Right cardiac atrium (tissue), 5 donors: ENCODE measurements around the gene ANKRD6. TPM values are rescaled to one million over a fixed set of nuclear protein-coding genes. Genes with fewer than 3 reads are reported as not detected.

Experiments used
- ATAC-seq, 2 donors: fragments of 200-7000 bp; cut with Tn5 transposase; one replicate each; pipeline versions ENCODE4 v1.8.0 to v1.9.1; 2020; ENCODE audit warnings: moderate library complexity in 2 of 2, mild to moderate bottlenecking in 1 of 2
- DNase-seq, 3 donors: peaks; one replicate each; pipeline ENCODE4 v3.0.0-alpha.2; 2020
- H3K27ac ChIP-seq: one replicate; pipeline ENCODE4 v1.5.1; 2013; ENCODE audit warnings: mild to moderate bottlenecking, low read length, control low read depth, moderate library complexity
- H3K27me3 ChIP-seq: one replicate; pipeline ENCODE4 v1.6.1; 2013; ENCODE audit not compliant: control insufficient read depth, insufficient read depth
- H3K4me1 ChIP-seq: one replicate; pipeline ENCODE4 v1.6.1; 2013; ENCODE audit warnings: low read length; ENCODE audit not compliant: control insufficient read depth, insufficient read depth
- H3K4me3 ChIP-seq: one replicate; pipeline ENCODE4 v1.5.1; 2013; ENCODE audit warnings: low read length, control low read depth
- H3K9me3 ChIP-seq: one replicate; pipeline ENCODE4 v1.6.1; 2013; ENCODE audit warnings: low read length; ENCODE audit not compliant: control insufficient read depth
- WGBS: extraction: QIAGEN DNeasy Blood & Tissue Kit; methylation state at CpG from one replicate; pipeline ENCODE4 v1.1.7; 2013; 5-methylcytosine and 5-hydroxymethylcytosine counted together
- intact Hi-C, 4 donors: fragments of 100-400 bp; cut with DNase I; formaldehyde crosslinking; loops; one replicate each; pipeline versions ENCODE4 v1.11.0 to v1.14.0; 2022 to 2023
- polyA plus RNA-seq: library from polyadenylated mRNA; stranded (reverse); fragments of 200-250 nt; gene quantifications from one replicate; pipeline ENCODE4 v1.2.3, GENCODE V29; 2013
- total RNA-seq, 4 donors: library from RNA; stranded (reverse); fragmentation: NEBNext Ultra II Directional; extraction: Animal tissue kit (Norgen Biotek cat#: 25700); gene quantifications; one replicate each; pipeline ENCODE4 v1.2.1, GENCODE V29; 2021
- donor health status: healthy with polysubstance abuse.
- donor health status: DM: no; HTN: yes; CAD: no.
- donor health status: DM: no; HTN: no; CAD: no.
- donor health status: DM: no; HTN: yes; CAD: no; lungs with severe emphysema.
- donor health status: DM: yes; HTN: yes; CAD: no.

ANKRD6 gene
- total and polyA plus RNA-seq, 5 donors, result 6.7 to 22.8 (median 19.8) TPM

DNA sequence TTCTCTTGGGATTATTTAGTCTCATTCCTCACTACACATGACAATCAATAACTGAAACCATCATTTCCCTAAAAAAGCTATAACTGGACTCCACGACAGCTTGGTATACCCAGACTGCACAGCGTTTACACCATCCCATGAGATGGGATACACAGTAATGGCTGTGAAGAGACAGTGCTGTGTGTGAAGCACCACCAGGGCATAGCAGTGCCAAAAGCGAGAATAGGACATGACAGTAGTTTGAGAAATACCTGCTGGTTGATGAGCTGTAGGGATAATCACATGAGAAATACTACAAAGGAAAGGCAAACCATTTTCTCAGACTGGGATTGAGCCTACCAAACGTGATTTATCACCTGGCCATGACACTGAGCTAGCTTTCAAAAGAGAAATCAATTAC lies 228.0 kb downstream of the ANKRD6 start:
- DNase-seq (no peak), ATAC-seq (peak in 1 of 2 donors; percentile 43)
- no peak overlapping the region for H3K27ac ChIP-seq
- no peaks in the 10 kb centered on the region for H3K9me3 ChIP-seq
- intact Hi-C loops, result no loop called here
- no peaks in the 10 kb centered on the region for H3K27me3 ChIP-seq
- H3K4me1 ChIP-seq, result no peaks in the 10 kb centered on the region
- WGBS, result 88% methylated on average over 4 of the region's 4 CpGs
- H3K4me3 ChIP-seq, result no peak overlapping the region

DNA sequence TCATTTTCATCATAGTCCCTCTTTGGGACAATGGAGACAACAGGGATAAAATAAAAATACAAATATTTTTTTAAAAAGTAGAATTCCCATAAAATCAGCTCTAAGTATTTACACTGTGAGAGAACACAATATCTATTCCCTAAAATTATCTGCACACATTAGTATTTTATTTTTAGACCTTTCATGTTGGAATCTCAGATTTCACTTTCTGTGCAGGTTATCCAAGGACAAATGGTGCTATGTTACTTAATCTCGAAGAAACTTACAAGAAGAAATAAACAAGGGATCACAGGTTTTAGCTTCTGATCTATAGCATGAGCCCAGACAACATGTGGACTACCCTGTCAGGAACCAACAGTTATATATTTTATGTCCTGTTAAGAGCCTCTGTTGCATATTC lies 228.6 kb downstream of the ANKRD6 start:
- ATAC-seq (no peak), DNase-seq (no peak)
- Histone ChIP-seq H3K4me1 (no peaks in the 10 kb centered on the region), H3K9me3 (no peaks in the 10 kb centered on the region), H3K4me3 (no peak overlapping the region), H3K27ac (no peak overlapping the region), H3K27me3 (no peaks in the 10 kb centered on the region)
- 68% methylated on average over 1 of the region's 1 CpG for WGBS
- intact Hi-C loops, result no loop called here

DNA sequence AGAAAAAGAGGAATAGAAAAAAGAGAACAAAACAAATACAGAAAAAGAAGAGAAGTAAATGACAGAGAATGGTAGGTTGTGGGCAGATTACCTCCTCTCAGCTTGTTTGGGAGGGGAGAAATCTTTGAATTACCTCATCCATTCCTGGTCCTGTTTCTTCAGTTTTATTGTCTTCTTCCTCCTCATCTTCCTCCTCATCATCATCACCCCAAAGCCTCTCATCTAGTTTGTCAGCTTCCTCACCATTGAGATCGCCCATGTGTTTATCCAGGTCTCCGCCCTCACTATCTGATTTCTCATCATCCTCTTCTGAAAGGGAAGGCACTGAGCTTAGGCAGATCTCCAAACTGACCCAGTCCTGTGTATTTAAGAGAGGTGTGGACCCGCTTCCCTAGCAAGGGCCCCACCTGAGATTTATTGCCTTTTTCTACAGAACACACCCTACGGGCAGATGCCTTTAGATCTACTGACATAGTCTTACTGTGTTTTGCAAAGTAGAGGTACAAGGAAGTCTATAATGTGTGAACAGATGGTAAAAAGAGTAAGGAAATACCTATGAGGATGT lies 229.8 kb downstream of the ANKRD6 start:
- intact Hi-C loops, result no loop called here
- WGBS, result 97% methylated on average over 4 of the region's 4 CpGs
- Histone ChIP-seq H3K27ac (no peak overlapping the region), H3K9me3 (no peaks in the 10 kb centered on the region), H3K4me1 (no peaks in the 10 kb centered on the region), H3K4me3 (no peak overlapping the region), H3K27me3 (no peaks in the 10 kb centered on the region)
- no peak for DNase-seq
- ATAC-seq, result no peak

- H3K27me3 ChIP-seq, result no peaks in the 10 kb centered on the region
- intact Hi-C loops, result no loop called here
- H3K4me1 ChIP-seq, result peaks cover 2% of the 10 kb centered on the region
- no peak for ATAC-seq
- H3K27ac ChIP-seq, result no peak overlapping the region
- WGBS, result 81% methylated on average over 5 of the region's 5 CpGs
- DNase-seq, result no peak
- no peaks in the 10 kb centered on the region for H3K9me3 ChIP-seq
- H3K4me3 ChIP-seq, result no peak overlapping the region
These were observed 235.1 kb downstream of the ANKRD6 start for GRCh38 chr6:89667872-89668556.

DNA sequence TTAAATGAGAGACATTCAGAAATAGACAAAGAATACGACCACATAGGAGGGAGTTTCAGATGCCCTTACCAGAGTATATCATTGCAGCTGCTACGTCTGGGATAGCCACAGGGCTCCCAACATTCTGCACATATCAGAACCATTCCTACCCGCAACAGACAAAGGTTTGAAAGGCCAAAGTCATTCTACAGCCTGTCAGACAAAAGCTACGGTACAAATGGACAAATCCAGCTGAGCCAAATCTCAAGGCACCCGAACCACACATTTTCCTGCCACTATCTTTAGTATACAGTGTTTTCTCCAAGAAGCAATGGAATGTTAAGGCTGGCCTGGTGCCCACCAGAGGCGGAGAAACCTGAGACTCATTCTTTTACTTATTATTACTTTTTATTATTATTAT lies 236.1 kb downstream of the ANKRD6 start:
- peaks cover 2% of the 10 kb centered on the region for H3K4me1 ChIP-seq
- peak in 1 of 3 donors; percentile 55 for DNase-seq
- no peak overlapping the region for H3K4me3 ChIP-seq
- intact Hi-C loops, result no loop called here
- no peaks in the 10 kb centered on the region for H3K27me3 ChIP-seq
- H3K9me3 ChIP-seq, result no peaks in the 10 kb centered on the region
- peak in 1 of 2 donors; percentile 25 for ATAC-seq
- H3K27ac ChIP-seq, result peak overlapping the region; percentile 21
- 38% methylated on average over 6 of the region's 6 CpGs for WGBS

DNA sequence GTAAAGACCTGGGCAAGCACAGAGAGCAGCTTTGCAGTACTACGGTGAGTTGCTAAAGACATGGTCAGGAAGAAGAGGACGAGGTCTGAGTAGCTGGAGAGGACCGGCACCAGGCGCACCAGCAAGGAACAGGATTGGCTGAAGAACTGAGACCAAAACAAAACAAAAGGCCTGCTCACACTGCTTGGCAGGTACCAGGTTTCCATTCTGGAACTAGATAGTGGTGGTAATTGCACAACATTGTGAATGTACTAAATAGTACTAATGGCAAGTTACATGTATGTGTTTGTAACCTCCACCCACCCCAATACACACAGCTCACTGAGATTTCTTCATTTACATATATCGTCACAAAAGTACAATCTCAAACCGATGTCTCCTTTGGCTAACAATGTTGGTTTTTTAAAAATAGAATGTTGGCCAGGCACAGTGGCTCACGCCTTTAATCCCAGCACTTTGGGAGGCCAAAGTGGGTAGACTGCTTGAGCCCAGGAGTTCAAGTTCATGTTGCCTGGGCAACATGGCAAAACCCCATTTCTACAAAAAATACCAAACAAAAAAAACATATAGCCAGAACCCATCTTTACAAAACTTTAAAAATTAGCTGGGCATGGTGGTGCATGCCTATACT lies 238.1 kb downstream of the ANKRD6 start:
- no peaks in the 10 kb centered on the region for H3K27me3 ChIP-seq
- no peak overlapping the region for H3K4me3 ChIP-seq
- ATAC-seq (peak in 1 of 2 donors; percentile 15), DNase-seq (no peak)
- 78% methylated on average over 7 of the region's 7 CpGs for WGBS
- peaks cover 2% of the 10 kb centered on the region for H3K4me1 ChIP-seq
- no peaks in the 10 kb centered on the region for H3K9me3 ChIP-seq
- intact Hi-C loops, result no loop called here
- peak overlapping the region; percentile 30 for H3K27ac ChIP-seq

DNA sequence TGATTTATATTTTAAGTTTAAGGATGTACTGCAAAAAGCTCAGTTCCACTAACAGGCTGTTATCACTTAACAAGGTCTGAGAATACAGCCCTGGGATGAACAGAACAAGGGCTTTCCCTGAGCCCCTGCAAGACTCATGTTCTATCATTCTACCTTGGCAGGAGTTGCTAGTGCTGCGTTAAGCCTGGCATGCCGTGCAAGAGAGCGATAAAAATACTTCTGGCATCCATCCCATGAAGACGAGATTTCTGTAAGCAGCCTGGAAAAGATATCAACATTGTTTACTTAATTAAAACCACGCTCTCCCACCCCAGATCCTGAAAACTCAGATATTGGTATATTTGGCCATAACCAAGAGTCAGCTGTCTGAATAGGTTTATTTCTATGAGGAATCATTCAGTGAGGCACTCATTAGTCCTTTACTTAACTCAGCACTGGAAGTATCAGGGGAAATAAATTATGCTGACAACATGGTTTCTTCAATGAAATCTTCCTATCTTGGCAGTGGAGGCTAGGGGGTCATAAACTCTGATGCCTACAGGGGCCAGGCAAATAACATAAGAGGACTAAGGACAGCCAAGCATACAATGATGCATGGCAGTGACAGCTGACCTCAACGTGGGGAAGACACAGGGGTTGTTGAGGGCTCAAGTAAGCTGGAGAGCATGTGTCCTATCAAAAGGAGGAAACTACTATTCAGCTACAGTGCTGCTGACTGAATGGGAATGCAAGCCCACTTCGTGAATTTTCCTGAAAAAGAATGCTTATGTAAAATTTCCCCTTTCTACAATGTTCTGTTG lies 243.2 kb downstream of the ANKRD6 start:
- Histone ChIP-seq H3K4me1 (peaks cover 3% of the 10 kb centered on the region), H3K9me3 (no peaks in the 10 kb centered on the region), H3K4me3 (no peak overlapping the region), H3K27ac (peak overlapping the region; percentile 10), H3K27me3 (no peaks in the 10 kb centered on the region)
- peak; percentile 53 to 58 for ATAC-seq
- DNase-seq, result no peak
- intact Hi-C loops, result no loop called here
- WGBS, result 29% methylated on average over 7 of the region's 7 CpGs

DNA sequence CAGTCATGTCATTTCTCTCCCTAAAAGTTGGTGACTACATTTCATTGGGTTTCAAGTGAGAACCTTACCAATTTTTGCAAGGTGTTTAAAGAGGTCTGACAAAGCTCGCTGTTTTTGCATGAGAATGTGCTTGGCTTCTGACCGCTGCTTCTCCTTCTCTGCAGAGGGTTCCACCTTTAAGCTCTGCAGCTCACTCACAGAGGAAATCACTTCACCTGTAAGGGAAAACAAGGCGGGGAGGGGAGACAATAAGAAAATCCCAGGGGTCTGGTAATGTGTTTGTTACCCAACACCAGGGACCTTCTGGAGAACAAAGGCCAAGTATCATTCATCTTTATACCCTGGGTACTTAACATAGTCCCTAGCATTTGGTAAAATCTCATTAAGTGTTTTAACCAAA lies 245.6 kb downstream of the ANKRD6 start:
- H3K27me3 ChIP-seq, result no peaks in the 10 kb centered on the region
- DNase-seq, result no peak
- intact Hi-C loops, result no loop called here
- H3K4me1 ChIP-seq, result peaks cover 3% of the 10 kb centered on the region
- no peak overlapping the region for H3K27ac ChIP-seq
- ATAC-seq, result no peak
- WGBS, result 97% methylated on average over 3 of the region's 3 CpGs
- no peak overlapping the region for H3K4me3 ChIP-seq
- H3K9me3 ChIP-seq, result no peaks in the 10 kb centered on the region

DNA sequence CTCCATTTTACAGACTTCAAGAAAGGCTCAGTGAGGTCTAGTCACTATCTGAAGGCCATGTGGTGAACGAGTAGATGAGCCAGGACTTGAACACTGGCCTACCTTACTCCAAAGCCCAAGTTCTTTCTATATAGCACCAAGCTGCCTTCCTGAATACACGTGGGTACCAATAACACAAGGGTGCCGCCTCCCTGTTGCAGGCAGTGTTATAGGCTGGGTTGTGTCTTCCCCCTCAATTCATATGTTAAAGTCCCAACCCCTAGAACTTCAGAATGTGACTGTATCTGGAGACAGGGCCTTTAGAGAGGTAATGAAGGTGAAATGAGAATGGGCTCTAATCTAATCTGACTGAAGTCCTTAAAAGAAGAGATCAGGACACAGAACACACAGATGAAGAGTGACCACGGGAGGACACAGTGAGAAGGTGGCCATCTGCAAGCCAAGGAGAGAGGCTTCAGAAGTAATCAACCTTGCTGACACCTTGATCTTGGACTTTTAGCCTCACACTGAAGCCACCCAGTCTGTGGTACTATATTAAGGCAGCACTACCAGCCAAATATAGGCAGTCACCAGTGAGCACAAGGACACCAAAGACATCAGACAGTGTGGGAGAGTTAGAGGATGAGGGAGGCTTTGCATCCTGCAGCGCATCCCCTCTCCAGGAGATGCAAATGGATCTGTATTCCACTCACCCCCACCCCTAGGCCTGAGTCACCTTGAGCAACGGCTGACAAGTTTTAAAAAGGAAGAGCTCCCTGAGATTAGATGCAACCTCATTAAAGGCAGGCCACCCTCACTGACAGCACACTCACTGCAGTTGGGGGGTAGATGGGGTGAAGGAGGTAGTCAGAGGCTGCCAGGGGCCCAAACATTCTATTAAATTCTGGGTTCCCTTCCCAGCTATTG lies 246.5 kb downstream of the ANKRD6 start:
- ATAC-seq, result no peak

DNA sequence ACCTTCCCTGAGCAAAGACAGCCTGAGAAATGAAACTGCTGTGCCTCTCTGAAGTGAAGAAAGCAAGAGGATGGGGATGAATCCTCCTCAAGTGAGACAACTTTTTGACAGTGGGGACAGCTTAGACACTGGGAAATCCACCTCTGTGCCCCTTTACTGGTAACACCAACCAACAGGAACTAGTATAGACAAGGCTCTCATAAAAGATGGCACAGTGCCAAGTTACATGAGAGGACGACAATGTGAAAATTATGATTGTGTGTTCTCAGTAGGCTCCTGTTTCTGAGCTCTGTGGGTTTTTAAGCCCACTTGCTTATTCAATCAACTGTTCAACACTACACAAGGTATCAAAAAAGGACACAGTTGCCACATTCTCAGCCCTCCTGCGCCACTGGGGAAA lies 247.2 kb downstream of the ANKRD6 start:
- peaks cover 3% of the 10 kb centered on the region for H3K4me1 ChIP-seq
- ATAC-seq, result peak in 1 of 2 donors; percentile 36
- H3K9me3 ChIP-seq, result no peaks in the 10 kb centered on the region
- intact Hi-C loops, result loop anchor here in 1 of 4 donors (10.0 kb wide), 1 partner anchor 65 kb away; no protein-coding TSS in a partner anchor
- no peak for DNase-seq
- no peaks in the 10 kb centered on the region for H3K27me3 ChIP-seq
- H3K27ac ChIP-seq, result no peak overlapping the region
- WGBS, result 64% methylated on average over 2 of the region's 2 CpGs
- H3K4me3 ChIP-seq, result no peak overlapping the region

More for the DNA sequence above, 246.5 kb downstream of the ANKRD6 start:
- no peak overlapping the region for H3K4me3 ChIP-seq
- DNase-seq, result no peak
- peaks cover 3% of the 10 kb centered on the region for H3K4me1 ChIP-seq
- H3K27ac ChIP-seq, result no peak overlapping the region
- WGBS, result 77% methylated on average over 6 of the region's 6 CpGs
- no peaks in the 10 kb centered on the region for H3K27me3 ChIP-seq
- H3K9me3 ChIP-seq, result no peaks in the 10 kb centered on the region
- intact Hi-C loops, result loop anchor here in 1 of 4 donors (10.0 kb wide), 1 partner anchor 65 kb away; no protein-coding TSS in a partner anchor
